ENCODE measurements around the gene SKP1. TPM values are rescaled to one million over a fixed set of nuclear protein-coding genes. Genes with fewer than 3 reads are reported as not detected.

Gene SKP1
- total RNA-seq, 1 experiment from 2014 or later = 348 TPM

DNA sequence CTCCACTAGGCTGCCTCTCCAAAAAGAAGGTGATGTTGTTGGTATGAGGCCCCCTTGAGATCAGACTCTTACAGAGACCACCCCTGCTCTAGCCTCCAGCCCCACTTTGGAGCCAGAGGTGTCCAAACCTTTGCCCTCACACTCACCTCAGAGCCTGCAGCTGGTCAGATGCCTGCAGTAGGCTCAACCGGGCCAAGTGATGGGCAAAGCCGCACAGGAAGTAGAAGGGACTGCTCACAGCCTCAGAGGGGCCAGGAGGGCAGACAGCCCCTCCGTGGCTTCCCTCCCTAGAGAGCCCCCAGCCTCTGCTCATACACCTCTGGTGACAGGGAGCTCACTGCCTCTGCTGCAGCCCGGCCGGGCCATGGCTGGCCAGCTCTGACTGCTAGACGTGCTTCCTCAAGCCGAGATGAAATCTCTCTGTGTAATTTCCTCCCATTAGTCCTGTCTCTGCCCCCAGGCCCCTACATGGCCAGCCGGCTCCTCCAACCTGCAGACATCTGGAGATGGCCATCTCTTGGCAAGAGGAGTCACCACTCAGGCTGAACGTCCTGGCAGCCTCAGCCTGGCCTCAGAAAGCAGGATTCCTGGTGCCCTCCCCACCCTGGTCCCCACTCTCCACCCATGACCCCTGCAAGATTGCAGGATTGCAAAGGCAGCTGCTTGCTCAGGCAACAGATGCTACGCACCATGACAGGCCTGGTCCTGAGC lies 69.6 kb downstream of the SKP1 start:
- Histone ChIP-seq H3K4me1 (ENCODE audit: insufficient read depth, low read length) (no peaks in the 10 kb centered on the region), H3K79me2 (ENCODE audit: insufficient read depth, low read length) (no peaks in the 10 kb centered on the region), H3K23ac (ENCODE audit: insufficient read length, low read depth, low read length) (no peak overlapping the region), H3K18ac (ENCODE audit: insufficient read length, low read depth, low read length) (no peak overlapping the region), H3K56ac (ENCODE audit: insufficient read length, low read depth, low read length) (no peak overlapping the region), H4K20me1 (ENCODE audit: control insufficient read depth, insufficient read depth, insufficient read length) (no peaks in the 10 kb centered on the region), H2BK15ac (ENCODE audit: low read depth, low read length) (no peak overlapping the region), H3K9ac (ENCODE audit: extremely low read depth, insufficient read length, low read length) (no peak overlapping the region), H3K27me3 (ENCODE audit: insufficient read depth, low read length) (peaks cover 7% of the 10 kb centered on the region), H2BK5ac (ENCODE audit: insufficient read length, low read length) (no peak overlapping the region), H3K9me3 (ENCODE audit: control insufficient read depth, low read depth, low read length) (no peaks in the 10 kb centered on the region), H3K27ac (ENCODE audit: insufficient read length, low read depth, low read length) (no peak overlapping the region), H3T11ph (ENCODE audit: low read length) (no peak overlapping the region), H2BK20ac (ENCODE audit: low read depth, low read length, poor library complexity, severe bottlenecking) (no peak overlapping the region), H3K4ac (ENCODE audit: low read depth, low read length) (no peak overlapping the region), H3K14ac (ENCODE audit: insufficient read depth, low read length) (no peak overlapping the region), H4K91ac (ENCODE audit: insufficient read length, low read depth, low read length) (no peak overlapping the region), H3K23me2 (ENCODE audit: insufficient read length, low read depth, low read length, poor library complexity, severe bottlenecking) (no peaks in the 10 kb centered on the region), H2BK120ac (ENCODE audit: low read depth, low read length, poor library complexity, severe bottlenecking) (no peak overlapping the region), H2AK5ac (ENCODE audit: insufficient read length, low read length) (no peak overlapping the region), H2AFZ (ENCODE audit: low read length) (no peak overlapping the region), H3K4me2 (ENCODE audit: insufficient read depth, insufficient read length, low read length) (no peak overlapping the region), H2BK12ac (ENCODE audit: insufficient read length, low read depth, low read length) (no peak overlapping the region), H4K8ac (replicated peaks; ENCODE audit: insufficient read length, low read depth, low read length) (no peak overlapping the region), H4K5ac (ENCODE audit: insufficient read length, low read depth, low read length) (no peak overlapping the region), H3K79me1 (ENCODE audit: insufficient read depth, low read depth, low read length, poor library complexity, severe bottlenecking) (no peaks in the 10 kb centered on the region)
- H3K36me3 Mint-ChIP-seq (ENCODE audit: insufficient read depth in 1 of 3, low read depth in 3 of 3) = no peaks in the 10 kb centered on the region
- no peak overlapping the region for H3K27ac Mint-ChIP-seq
- no peaks in the 10 kb centered on the region for H3K9me3 Mint-ChIP-seq
- peaks cover 57% of the 10 kb centered on the region for H3K27me3 Mint-ChIP-seq (ENCODE audit: low read depth)
- TF ChIP-seq, protein P1, sequence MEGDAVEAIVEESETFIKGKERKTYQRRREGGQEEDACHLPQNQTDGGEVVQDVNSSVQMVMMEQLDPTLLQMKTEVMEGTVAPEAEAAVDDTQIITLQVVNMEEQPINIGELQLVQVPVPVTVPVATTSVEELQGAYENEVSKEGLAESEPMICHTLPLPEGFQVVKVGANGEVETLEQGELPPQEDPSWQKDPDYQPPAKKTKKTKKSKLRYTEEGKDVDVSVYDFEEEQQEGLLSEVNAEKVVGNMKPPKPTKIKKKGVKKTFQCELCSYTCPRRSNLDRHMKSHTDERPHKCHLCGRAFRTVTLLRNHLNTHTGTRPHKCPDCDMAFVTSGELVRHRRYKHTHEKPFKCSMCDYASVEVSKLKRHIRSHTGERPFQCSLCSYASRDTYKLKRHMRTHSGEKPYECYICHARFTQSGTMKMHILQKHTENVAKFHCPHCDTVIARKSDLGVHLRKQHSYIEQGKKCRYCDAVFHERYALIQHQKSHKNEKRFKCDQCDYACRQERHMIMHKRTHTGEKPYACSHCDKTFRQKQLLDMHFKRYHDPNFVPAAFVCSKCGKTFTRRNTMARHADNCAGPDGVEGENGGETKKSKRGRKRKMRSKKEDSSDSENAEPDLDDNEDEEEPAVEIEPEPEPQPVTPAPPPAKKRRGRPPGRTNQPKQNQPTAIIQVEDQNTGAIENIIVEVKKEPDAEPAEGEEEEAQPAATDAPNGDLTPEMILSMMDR (conservative IDR thresholded peaks at IDR 0.05) = no peak
- DNase-seq = no peak
- peaks cover 26 to 27% of the 10 kb centered on the region in 2 experiments for H3K4me1 Mint-ChIP-seq
- no peak overlapping the region for H3K4me3 Mint-ChIP-seq
- no CpG with 5 or more reads among the region's 10 CpGs for WGBS (ENCODE audit: extremely low coverage, insufficient read length, low lambda C conversion rate)
